LoVo (cell line): Measurements from ENCODE around the gene SNX14.
A peak's percentile ranks its signal among the peaks of the same experiment; 100 is the strongest.
"Not testable (repeated sequence)": the region's sequence is repeated elsewhere in the genome, so short reads cannot be mapped to it uniquely, and the experiment has no call there.

ENCODE experiments used
- DNase-seq: peaks from one replicate; pipeline ENCODE4 v3.0.0-alpha.2; 2016; ENCODE audit warnings: low spot score

Gene SNX14

GRCh38 chr6:85582832-85583231 lies 10.8 kb downstream of the SNX14 start:
- DNase-seq = not testable (repeated sequence)

DNA sequence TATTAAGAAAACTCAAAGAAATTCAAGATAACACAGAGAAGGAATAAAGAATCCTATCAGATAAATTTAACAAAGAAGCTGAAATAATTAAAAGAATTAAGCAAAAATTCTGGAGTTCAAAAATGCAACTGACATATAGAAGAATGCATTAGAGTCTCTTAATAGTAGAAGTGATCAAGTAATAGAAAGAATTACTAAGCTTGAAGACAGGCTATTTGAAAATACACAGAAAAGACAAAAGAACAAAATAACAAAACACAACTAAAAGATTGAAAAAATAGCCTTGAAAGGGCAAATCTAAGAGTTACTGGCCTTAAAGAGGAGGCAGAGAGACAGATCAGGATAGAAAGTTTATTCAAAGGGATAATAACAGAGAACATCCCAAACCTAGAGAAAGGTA lies 12.1 kb downstream of the SNX14 start:
- DNase-seq = no peak

- peak; percentile 20 for DNase-seq
Observed at GRCh38 chr6:85580878-85581267, 12.8 kb downstream of the SNX14 start.

DNA sequence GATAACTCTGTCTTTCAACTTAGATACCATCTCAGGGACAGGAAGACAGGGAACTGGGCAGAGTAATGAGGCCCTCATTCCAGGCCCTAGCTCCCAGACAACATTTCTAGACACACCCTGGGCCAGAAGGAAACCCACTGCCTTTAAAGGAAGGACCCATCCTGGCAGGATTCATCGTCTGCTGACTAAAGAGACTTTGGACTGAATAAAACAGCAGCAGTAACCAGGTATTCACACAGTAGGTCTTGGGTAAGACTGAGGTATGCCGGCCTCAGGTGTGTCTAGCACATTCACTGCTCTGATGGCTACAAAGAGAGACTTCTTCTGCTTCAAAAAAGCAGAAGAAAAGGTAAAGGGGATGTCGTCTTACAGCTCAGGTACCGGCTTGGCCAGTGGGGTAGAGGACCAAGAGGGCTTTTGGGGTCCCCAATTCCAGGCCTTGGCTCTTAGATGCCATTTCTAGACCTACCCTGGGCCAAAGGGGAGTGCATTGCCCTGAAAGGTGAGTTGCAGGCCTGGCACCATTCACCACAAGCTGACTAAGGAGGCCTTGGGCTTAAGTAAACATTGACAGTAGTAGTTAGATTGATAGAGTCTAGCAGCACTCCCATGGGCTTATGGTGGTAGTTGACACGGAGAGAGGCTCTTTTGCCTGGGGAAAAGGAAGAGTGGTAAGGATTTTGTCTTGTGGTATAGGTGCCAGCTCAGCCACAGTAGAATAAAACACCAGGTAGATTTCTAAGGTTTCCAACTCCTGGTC lies 13.4 kb downstream of the SNX14 start:
- DNase-seq = peak; percentile 33

DNA sequence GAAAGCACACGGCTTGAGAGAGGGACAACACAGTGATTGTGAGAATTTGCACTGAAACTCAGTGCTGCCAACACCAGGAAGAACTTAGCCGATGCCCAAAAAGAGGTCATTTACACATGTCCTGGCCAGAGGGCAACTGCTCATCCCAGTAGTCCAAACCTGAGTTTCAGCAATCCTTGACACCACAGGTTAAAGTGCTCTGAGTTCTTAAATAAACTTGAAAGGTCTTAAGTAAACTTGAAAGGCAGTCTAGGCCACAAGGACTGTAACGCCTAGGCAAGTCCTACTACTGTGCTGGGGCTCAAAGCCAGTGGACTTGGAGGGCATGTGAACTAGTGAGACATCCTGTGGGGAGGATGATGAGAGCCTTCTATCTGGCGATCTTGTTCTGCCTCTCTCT lies 14.1 kb downstream of the SNX14 start:
- no peak for DNase-seq

DNA sequence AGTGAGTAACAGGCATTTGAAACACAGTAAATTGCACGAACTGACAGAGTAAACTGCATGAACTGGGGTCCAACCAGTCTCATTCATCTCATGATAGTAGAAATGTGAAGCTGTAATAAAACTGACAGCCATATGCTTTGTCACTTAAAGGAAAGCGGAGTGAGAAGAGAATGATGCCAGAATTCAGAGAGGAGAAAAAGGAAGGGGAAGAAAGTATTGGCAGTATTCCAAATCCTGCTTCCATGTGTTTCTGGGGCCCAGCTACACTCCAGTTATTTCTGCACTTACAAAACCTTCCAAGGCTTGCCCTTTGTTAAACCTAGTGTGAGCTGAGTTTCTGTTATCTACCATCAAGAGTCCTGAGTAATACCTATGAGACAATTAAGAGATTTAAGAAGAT lies 17.2 kb downstream of the SNX14 start:
- no peak for DNase-seq

- no peak for DNase-seq
Observed at GRCh38 chr6:85574932-85575598, 18.6 kb downstream of the SNX14 start.

GRCh38 chr6:85569323-85569722 lies 24.3 kb downstream of the SNX14 start:
- no peak for DNase-seq

- no peak for DNase-seq
Observed at GRCh38 chr6:85568411-85568810, 25.2 kb downstream of the SNX14 start.

DNA sequence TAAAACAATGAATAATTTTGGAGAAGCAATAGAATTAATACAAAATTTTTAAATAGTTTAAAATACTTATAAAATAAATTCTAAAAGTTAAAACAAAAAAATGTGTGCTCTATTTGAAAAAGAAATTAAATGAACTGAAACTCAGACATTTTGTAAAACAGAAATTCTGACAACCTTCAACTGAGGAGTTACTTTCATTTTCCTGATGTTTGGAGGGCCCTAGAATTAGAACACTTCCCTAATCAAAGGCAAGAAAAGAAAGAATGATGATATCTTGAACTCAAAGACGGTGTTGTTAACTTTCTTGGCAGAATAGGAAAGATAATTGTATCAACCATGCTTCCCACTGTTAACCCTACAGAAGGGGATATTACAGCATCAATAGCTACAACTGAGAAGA lies 27.9 kb downstream of the SNX14 start:
- no peak for DNase-seq

DNA sequence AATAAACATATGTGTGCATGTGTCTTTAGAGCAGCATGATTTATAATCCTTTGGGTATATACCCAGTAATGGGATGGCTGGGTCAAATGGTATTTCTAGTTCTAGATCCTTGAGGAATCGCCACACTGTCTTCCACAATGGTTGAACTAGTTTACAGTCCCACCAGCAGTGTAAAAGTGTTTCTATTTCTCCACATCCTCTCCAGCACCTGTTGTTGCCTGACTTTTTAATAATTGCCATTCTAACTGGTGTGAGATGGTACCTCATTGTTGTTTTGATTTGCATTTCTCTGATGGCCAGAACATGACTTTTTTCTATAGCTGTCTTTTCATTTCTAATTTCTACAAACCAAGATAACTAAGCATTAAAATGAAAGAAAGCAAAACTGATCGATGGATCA lies 29.4 kb downstream of the SNX14 start:
- DNase-seq = not testable (repeated sequence)

- DNase-seq = no peak
Observed at GRCh38 chr6:85561750-85562357, 31.8 kb downstream of the SNX14 start.

DNA sequence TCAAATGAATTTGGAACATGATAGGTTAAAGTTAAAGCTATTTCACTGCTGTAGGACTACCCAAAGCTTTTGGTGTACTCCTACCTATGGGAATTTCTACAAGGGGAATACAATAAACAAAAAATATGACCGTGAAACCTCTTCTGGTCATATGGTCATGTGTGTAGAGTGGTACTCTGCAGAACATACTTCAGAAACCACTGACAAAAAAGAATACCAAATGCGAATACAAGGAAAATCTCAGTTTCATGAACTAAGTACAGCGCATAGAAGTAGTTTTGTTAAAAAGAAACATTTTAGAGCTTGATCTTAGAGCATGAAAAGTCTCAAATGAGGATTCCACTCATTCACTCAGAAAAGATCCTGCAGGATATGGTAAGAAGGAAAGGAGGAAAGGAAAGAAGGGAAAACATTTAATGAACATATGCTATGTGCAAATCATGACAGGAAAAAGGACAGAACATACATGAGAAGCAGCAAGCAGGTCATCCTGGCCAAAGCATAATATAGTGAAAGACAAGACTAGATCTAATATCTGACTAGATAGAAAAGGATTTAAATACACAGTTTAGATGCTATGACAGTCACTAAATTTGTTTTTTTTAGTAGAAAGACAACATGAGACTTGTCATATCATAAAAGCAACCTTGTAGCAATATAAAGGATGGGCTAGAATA lies 36.5 kb downstream of the SNX14 start:
- no peak for DNase-seq

DNA sequence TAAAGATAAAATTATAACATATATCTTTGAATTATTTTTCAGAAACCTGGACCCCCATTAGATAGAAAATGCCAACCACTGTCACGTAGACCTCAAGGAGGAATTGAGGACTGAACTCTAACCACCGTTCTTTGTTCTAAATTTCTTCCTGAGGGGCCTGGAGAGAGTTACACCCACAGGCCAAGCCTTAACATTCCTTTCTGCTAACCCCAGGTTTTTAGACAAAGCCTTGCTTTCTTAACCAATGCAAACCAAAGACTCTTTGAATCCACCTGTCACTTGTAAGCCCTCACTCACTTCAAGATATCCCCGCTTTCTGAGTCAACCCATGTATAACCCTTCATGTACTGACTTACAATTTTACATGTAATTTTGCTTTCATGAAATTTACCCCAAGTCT lies 41.0 kb downstream of the SNX14 start:
- no peak for DNase-seq

- no peak for DNase-seq
Observed at GRCh38 chr6:85551264-85551663, 42.4 kb downstream of the SNX14 start.

DNA sequence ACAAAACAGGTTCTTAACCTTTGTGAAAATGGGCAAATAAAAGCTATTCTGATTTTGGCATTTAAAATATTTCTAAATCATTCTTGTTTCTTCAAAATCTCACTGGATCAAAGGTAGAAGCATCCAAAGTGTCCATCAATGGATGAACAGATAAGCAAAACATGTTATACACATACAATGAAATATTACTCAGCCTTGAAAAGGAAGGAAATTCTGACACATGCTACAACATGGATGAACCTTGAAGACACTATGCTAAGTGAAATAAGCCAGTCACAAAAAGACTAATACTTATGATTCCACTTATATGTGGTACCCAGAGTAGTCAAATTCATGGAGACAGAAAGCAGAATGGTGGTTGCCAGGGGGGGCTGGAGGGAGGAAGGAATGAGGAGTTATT lies 45.9 kb downstream of the SNX14 start:
- no peak for DNase-seq

- no peak for DNase-seq
Observed at GRCh38 chr6:85544776-85545175, 48.9 kb downstream of the SNX14 start.

GRCh38 chr6:85537055-85537494 lies 56.6 kb downstream of the SNX14 start:
- peak; percentile 35 for DNase-seq

DNA sequence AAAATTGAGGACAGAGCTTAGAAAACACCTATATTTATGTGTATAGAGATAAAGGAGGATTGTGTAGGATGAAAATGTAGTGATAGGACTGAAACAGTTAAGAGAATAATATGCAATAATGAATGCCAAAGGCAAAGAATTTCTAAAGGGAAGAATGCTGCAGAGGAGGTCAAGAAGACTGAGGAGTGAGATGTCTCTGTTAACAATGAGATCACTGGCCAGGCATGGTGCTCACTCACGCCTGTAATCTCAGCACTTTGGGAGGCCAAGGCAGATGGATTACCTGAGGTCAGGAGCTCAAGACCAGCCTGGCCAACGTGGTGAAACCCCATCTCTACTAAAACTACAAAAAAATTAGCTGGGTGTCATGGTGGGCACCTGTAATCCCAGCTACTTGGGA lies 69.4 kb downstream of the SNX14 start:
- not testable (repeated sequence) for DNase-seq

- peak; percentile 29 for DNase-seq
Observed at GRCh38 chr6:85516168-85516567, 77.5 kb downstream of the SNX14 start.

GRCh38 chr6:85506441-85507093 lies 87.1 kb downstream of the SNX14 start:
- DNase-seq = no peak

- peak; percentile 50 for DNase-seq
Observed at GRCh38 chr6:85498596-85499258, 94.9 kb downstream of the SNX14 start.
